GM12874 (cell line): ENCODE results near the gene EXOC4.

Source experiments
- TF ChIP-seq, protein P1 (sequence below): IDR thresholded peaks from 2 replicates; pipeline ENCODE4 v1.5.1; 2011; ENCODE audit warnings: low read depth, mild to moderate bottlenecking, control low read depth, low read length, moderate library complexity; ENCODE audit not compliant: insufficient read depth

EXOC4 gene

GRCh38 chr7:133975130-133975529 is 722.3 kb downstream of the EXOC4 start:
- TF ChIP-seq, protein P1, sequence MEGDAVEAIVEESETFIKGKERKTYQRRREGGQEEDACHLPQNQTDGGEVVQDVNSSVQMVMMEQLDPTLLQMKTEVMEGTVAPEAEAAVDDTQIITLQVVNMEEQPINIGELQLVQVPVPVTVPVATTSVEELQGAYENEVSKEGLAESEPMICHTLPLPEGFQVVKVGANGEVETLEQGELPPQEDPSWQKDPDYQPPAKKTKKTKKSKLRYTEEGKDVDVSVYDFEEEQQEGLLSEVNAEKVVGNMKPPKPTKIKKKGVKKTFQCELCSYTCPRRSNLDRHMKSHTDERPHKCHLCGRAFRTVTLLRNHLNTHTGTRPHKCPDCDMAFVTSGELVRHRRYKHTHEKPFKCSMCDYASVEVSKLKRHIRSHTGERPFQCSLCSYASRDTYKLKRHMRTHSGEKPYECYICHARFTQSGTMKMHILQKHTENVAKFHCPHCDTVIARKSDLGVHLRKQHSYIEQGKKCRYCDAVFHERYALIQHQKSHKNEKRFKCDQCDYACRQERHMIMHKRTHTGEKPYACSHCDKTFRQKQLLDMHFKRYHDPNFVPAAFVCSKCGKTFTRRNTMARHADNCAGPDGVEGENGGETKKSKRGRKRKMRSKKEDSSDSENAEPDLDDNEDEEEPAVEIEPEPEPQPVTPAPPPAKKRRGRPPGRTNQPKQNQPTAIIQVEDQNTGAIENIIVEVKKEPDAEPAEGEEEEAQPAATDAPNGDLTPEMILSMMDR = no peak

- TF ChIP-seq, protein P1 = no peak
Observed at GRCh38 chr7:133976140-133976539, 723.3 kb downstream of the EXOC4 start.

GRCh38 chr7:133977409-133978274 is 724.8 kb downstream of the EXOC4 start:
- TF ChIP-seq, protein P1 = no peak

GRCh38 chr7:133978502-133979295 is 725.8 kb downstream of the EXOC4 start:
- TF ChIP-seq, protein P1 = no peak

DNA sequence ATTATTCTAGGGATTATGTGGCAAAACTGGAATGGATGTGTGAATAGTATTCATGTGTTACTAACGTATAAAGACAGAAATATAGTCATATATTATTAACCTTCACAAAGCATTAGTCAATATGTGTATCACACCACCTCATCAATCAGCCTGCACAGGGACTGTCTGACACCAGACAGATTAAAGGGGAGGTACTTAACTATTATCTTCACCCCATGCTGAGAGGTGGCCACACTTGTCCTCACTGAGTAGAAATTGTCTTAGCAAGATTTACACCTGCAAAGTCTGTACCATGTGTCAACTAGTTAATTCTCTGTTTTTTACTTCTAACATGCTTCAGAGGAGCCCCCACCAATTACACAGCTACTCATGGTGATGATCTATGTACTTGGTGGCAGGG is 727.9 kb downstream of the EXOC4 start:
- TF ChIP-seq, protein P1 = no peak

- TF ChIP-seq, protein P1 = no peak
Observed at GRCh38 chr7:133983685-133984419, 731.0 kb downstream of the EXOC4 start.

DNA sequence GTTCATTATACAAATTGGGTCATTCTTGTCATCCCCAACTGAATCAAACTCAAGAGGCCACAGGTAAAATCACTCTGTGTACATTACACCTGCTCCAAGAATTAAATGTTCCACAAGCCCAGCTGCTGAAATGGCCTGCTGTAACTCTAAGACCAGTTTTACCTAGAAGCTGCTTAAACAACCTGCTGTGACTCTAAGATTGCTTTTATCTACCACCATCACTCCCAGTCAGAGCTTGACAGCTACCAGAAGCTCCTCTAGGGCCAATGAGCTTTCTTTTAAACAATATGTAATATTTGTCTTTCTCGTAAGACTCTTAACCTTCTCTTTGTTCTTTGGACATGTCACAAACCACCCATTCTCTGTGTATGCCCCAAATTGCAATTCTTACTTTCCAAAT is 732.4 kb downstream of the EXOC4 start:
- TF ChIP-seq, protein P1 = no peak
